Head of caudate nucleus (tissue), 42 donors: ENCODE results near the gene PRDM12.
A peak's percentile ranks its signal among the peaks of the same experiment; 100 is the strongest.

ENCODE experiments used
- DNase-seq, 42 donors: peaks; one replicate each; pipeline versions ENCODE4 v3.0.0 to v3.0.0-alpha.2; 2020 to 2021; ENCODE audit warnings: mixed read lengths in 7 of 42
- intact Hi-C: fragments of 100-400 bp; cut with DNase I; formaldehyde crosslinking; loops from one replicate; pipeline ENCODE4 v1.15.0; 2022

The PRDM12 gene

DNA sequence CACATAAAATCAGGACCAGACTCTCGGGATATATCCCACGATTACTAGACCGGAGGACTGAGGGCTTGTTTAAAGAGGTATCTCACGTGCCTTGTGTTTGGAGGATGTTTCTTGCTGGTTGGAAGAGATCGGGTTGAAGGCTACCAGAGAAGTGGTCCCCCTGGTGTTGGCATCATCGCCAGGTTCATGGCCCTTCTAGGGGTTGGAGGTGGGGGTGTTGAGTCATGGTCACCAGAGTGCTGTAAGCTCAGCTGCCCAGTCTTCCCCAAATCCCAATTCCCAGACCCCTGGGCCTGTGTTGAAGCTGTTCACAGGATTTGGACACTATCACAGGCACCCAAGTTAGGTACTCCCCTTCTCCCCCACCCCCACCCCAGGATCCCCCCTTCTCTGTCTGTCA, 29.1 kb upstream of the PRDM12 start:
- intact Hi-C loops: no loop called here
- peak in 2 of 42 donors; percentile 6 to 9 for DNase-seq

GRCh38 chr9:130635721-130636647, 28.4 kb upstream of the PRDM12 start:
- DNase-seq: peak in 2 of 42 donors; percentile 19 to 25
- intact Hi-C loops: no loop called here

GRCh38 chr9:130636648-130637020, 27.8 kb upstream of the PRDM12 start:
- intact Hi-C loops: no loop called here
- no peak for DNase-seq

DNA sequence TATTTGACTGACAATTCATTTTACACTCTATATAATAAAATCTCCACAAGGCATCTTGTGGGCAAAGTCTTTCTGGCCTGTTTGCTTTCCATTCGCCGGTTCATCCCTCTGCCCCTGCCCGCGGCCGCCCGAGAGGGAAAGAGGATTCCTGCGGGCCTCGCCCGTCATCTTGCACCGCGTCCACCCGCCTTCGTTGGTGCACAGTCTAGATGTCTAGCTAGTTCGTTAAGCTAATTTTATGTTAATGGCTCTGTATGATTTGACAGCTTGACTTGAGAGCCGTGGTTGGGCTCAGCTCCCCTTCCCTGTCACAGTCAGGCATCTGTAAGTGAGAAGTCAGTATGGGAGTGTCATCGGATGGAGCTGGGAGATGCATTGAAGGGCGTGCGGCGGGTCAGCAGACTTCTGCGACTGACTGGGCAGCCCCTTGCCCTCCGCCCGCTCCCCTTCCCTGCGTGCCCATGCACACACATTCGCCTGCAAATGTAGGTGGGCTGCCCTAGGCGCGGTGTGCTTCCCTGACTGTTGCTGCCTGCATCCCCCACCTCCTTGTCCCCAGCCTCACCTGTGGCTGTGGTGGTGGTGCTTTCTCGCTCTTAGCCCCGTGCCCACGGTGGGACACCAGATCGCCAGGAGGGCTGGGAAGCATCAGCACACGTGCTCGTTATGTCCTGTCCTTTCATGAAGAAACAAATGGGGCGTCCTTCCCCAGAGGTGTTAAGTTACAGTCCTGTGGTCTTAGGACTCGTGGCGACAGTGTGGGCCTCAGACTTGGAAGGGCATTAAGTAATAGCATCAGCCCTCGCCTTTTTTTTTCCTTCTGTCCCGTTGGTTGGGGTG, 25.9 kb upstream of the PRDM12 start:
- DNase-seq: no peak
- intact Hi-C loops: no loop called here

GRCh38 chr9:130639124-130639765, 25.1 kb upstream of the PRDM12 start:
- intact Hi-C loops: no loop called here
- DNase-seq: no peak

- no peak for DNase-seq
- intact Hi-C loops: no loop called here
Measured at GRCh38 chr9:130639866-130640555, 24.4 kb upstream of the PRDM12 start.

DNA sequence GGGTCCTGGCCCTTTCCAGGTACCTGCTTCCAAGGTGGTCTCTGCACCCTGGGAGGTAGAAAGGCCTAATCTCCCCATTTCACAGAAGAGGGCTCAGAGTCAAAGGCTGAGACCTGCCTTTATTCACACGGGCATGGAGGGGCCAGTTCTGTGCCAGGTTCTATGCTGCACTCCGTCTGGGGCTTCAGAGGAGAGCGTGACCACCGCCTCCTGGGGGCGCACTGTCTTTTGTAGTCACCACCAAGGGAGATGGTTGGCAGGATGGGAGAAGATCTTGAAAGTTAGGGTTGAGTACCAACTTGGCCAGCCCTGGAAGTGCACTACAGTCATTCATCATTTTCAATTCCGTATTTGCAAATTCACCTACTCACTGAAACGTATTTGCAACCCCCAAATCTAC, 23.7 kb upstream of the PRDM12 start:
- intact Hi-C loops: no loop called here
- DNase-seq: no peak

GRCh38 chr9:130642926-130643325, 21.5 kb upstream of the PRDM12 start:
- intact Hi-C loops: no loop called here
- DNase-seq: no peak

GRCh38 chr9:130651221-130651620, 13.2 kb upstream of the PRDM12 start:
- no peak for DNase-seq
- intact Hi-C loops: no loop called here

DNA sequence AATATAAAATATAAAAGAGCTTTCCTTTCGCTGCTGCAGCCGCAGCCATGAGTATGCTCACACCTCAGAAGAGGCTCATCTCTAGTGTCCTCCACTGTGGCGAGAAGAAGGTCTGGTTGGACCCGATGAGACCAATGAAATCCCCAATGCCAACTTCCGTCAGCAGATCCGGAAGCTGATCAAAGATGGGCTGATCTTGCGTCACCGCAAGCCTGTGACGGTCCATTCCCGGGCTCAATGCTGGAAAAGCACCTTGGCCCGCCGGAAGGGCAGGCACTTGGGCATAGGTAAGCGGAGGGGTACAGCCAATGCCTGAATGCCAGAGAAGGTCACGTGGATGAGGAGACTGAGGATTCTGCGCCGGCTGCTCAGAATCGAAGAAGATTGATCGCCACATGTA, 12.6 kb upstream of the PRDM12 start:
- intact Hi-C loops: no loop called here
- no peak for DNase-seq

GRCh38 chr9:130654879-130655278, 9.5 kb upstream of the PRDM12 start:
- no peak for DNase-seq
- intact Hi-C loops: no loop called here

DNA sequence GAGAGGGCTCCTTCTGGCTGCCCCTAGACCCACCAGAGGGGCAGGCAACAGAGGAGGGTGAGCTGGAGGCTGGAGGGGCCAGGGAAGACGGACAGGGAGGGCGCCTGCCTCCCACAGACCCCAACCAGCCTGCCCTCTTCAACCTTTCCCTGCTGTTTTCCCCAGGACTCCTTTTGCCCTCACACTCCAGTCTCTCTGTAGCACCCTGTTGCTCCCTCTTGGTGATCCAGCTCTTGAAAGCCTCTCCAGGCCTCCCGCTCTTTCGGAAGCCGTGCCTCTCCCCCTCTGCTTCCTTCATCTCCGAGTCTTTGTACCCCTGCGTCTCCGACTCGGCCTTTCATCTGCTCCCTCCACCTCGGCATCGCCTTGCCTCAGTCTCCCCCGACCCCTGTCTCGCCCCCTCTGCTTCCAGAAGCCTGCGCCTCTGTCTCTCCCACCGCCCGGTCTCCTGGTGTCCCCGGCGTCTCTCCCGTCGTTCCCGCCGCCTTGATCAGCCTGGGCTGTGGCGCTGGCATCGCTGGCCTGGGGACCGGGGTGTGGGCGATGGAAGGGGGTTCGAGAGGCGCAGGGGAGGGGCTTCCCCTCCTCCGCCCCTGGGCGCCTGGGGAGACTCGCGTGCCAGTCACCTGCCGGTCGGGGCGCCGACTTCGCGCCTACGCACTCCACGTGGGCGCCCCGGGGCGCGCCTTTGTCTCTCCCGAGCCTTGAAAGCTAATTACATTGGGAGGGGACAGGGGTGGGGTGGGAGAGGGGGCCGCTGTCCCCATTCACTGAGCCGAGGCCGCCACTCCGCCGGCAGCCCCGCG, 5.3 kb upstream of the PRDM12 start:
- no peak for DNase-seq
- intact Hi-C loops: no loop called here

- intact Hi-C loops: no loop called here
- no peak for DNase-seq
Measured at GRCh38 chr9:130659699-130660248, 4.6 kb upstream of the PRDM12 start.

- intact Hi-C loops: no loop called here
- no peak for DNase-seq
Measured at GRCh38 chr9:130660326-130660682, 4.1 kb upstream of the PRDM12 start.

GRCh38 chr9:130660683-130661450, 3.5 kb upstream of the PRDM12 start:
- intact Hi-C loops: no loop called here
- DNase-seq: no peak

GRCh38 chr9:130661451-130662098, 2.8 kb upstream of the PRDM12 start:
- no peak for DNase-seq
- intact Hi-C loops: no loop called here
